H1 (cell line): ENCODE results near the gene TAF5. TPM values are rescaled to one million over a fixed set of nuclear protein-coding genes. Genes with fewer than 3 reads are reported as not detected.

ENCODE experiments used
- CTCF ChIA-PET: fragments of 300-600 bp; sonication (Branson Sonifier 250); formaldehyde crosslinking; loops from one replicate; lab custom pipeline; 2021; ENCODE audit not compliant: partially characterized antibody; lab: Charles Lee
- POLR2A ChIA-PET: fragments of 300-600 bp; sonication (Branson Sonifier 250); formaldehyde crosslinking; loops from one replicate; lab custom pipeline; 2021; ENCODE audit warnings: inconsistent platforms; ENCODE audit not compliant: partially characterized antibody; lab: Charles Lee
- DNase-seq, 2 experiments: peaks; one replicate each; pipeline versions ENCODE4 v3.0.0 to v3.0.0-alpha.2; 2010 to 2022; ENCODE audit warnings: low spot score in 2 of 2, low read depth in 1 of 2, mixed read lengths in 1 of 2
- FAIRE-seq: peaks from 2 replicates; lab custom pipeline; 2011; peaks lifted over from hg19 to GRCh38; lab: Jason Lieb, UNC
- H2AFZ ChIP-seq: 2 replicates; pipeline ENCODE4 v1.8.1; 2012; ENCODE audit warnings: low read length, inconsistent platforms
- H2AK5ac ChIP-seq: 2 replicates; pipeline ENCODE4 v1.6.1; 2013; ENCODE audit warnings: low read depth, low read length
- H2BK120ac ChIP-seq: replicated peaks from 2 replicates; pipeline ENCODE3; 2013; ENCODE audit warnings: low read depth, low read length, inconsistent platforms
- H2BK12ac ChIP-seq: 2 replicates; pipeline ENCODE4 v1.6.1; 2013; ENCODE audit warnings: low read depth, low read length
- H2BK15ac ChIP-seq: 2 replicates; pipeline ENCODE4 v1.6.1; 2013; ENCODE audit warnings: low read length
- H2BK20ac ChIP-seq: 2 replicates; pipeline ENCODE4 v1.6.1; 2013; ENCODE audit warnings: low read length
- H2BK5ac ChIP-seq: 2 replicates; pipeline ENCODE4 v1.6.1; 2013; ENCODE audit warnings: low read depth, low read length
- H3K14ac ChIP-seq: 2 replicates; pipeline ENCODE4 v1.6.1; 2013; ENCODE audit warnings: inconsistent platforms; ENCODE audit not compliant: insufficient read length
- H3K18ac ChIP-seq: 2 replicates; pipeline ENCODE4 v1.6.1; 2013; ENCODE audit warnings: low read length; ENCODE audit errors: extremely low read depth
- H3K23ac ChIP-seq: 2 replicates; pipeline ENCODE4 v1.6.1; 2013; ENCODE audit warnings: inconsistent platforms; ENCODE audit not compliant: insufficient read length
- H3K23me2 ChIP-seq: 2 replicates; pipeline ENCODE4 v1.6.1; 2013; ENCODE audit warnings: low read depth, low read length
- H3K27ac ChIP-seq: 2 replicates; pipeline ENCODE4 v1.6.1; 2011; ENCODE audit warnings: low read depth, low read length, inconsistent platforms
- H3K27me3 ChIP-seq, 4 experiments: replicated peaks in 1 of 4; 1 replicate in 1 of 4; 2 replicates in 3 of 4; pipeline versions ENCODE4 v1.6.1 to v1.8.1; 2011 to 2013; ENCODE audit warnings: low read length in 3 of 4, mild to moderate bottlenecking in 3 of 4, inconsistent platforms in 2 of 4, mixed read lengths in 2 of 4, moderate library complexity in 1 of 4; ENCODE audit not compliant: control insufficient read depth in 3 of 4, insufficient read depth in 3 of 4; ENCODE audit errors: extremely low read depth in 1 of 4
- H3K36me3 ChIP-seq, 4 experiments: 2 replicates each; pipeline versions ENCODE4 v1.6.1 to v1.8.1; 2011 to 2013; ENCODE audit warnings: mild to moderate bottlenecking in 4 of 4, low read length in 3 of 4, moderate library complexity in 2 of 4, control low read depth in 1 of 4, inconsistent platforms in 1 of 4; ENCODE audit not compliant: insufficient read depth in 4 of 4, control insufficient read depth in 2 of 4
- H3K4ac ChIP-seq: replicated peaks from 2 replicates; pipeline ENCODE3; 2013; ENCODE audit warnings: low read length, low read depth, mixed read lengths, inconsistent platforms; ENCODE audit not compliant: insufficient read length
- H3K4me1 ChIP-seq, 4 experiments: replicated peaks in 1 of 4; 1 replicate in 1 of 4; 2 replicates in 3 of 4; pipeline versions ENCODE4 v1.6.1 to v1.8.1; 2011 to 2013; ENCODE audit warnings: low read length in 3 of 4, inconsistent platforms in 2 of 4, mixed read lengths in 1 of 4; ENCODE audit not compliant: insufficient read depth in 4 of 4, control insufficient read depth in 3 of 4
- H3K4me2 ChIP-seq, 2 experiments: 2 replicates each; pipeline versions ENCODE4 v1.6.1 to v1.8.1; 2011 to 2013; ENCODE audit warnings: low read depth in 2 of 2, low read length in 2 of 2, control low read depth in 1 of 2, inconsistent platforms in 1 of 2, mild to moderate bottlenecking in 1 of 2; ENCODE audit not compliant: insufficient read depth in 1 of 2
- H3K4me3 ChIP-seq, 4 experiments: fragments of 200-600, 300-600 bp in 1 of 4; sonication (generic), shearing (Covaris generic), sonication (Bioruptor Twin) in 1 of 4; 2 replicates each; pipeline versions ENCODE4 v1.5.1 to v1.8.1; 2011 to 2016; ENCODE audit warnings: low read length in 4 of 4, low read depth in 3 of 4, control low read depth in 2 of 4, inconsistent platforms in 2 of 4, mild to moderate bottlenecking in 2 of 4, mixed read lengths in 1 of 4, moderate library complexity in 1 of 4; ENCODE audit not compliant: insufficient read depth in 2 of 4; ENCODE audit errors: extremely low read depth in 1 of 4
- H3K56ac ChIP-seq: replicated peaks from 2 replicates; pipeline ENCODE3; 2013; ENCODE audit warnings: low read depth, mild to moderate bottlenecking, mixed read lengths, low read length, inconsistent platforms; ENCODE audit not compliant: insufficient read length
- H3K79me1 ChIP-seq: 2 replicates; pipeline ENCODE4 v1.6.1; 2013; ENCODE audit warnings: low read depth, low read length, control low read depth
- H3K79me2 ChIP-seq, 2 experiments: 2 replicates each; pipeline versions ENCODE4 v1.6.1 to v1.8.1; 2012 to 2013; ENCODE audit warnings: low read length in 2 of 2, mild to moderate bottlenecking in 2 of 2, inconsistent platforms in 1 of 2; ENCODE audit not compliant: insufficient read depth in 2 of 2, control insufficient read depth in 1 of 2
- H3K9ac ChIP-seq, 4 experiments: replicated peaks in 1 of 4; 1 replicate in 1 of 4; 2 replicates in 3 of 4; pipeline versions ENCODE4 v1.6.1 to v1.8.1; 2011 to 2013; ENCODE audit warnings: low read depth in 3 of 4, low read length in 3 of 4, control low read depth in 2 of 4, mild to moderate bottlenecking in 2 of 4, moderate library complexity in 2 of 4, inconsistent platforms in 1 of 4; ENCODE audit errors: extremely low read depth in 1 of 4
- H3K9me3 ChIP-seq, 2 experiments: 2 replicates each; pipeline versions ENCODE4 v1.6.1 to v1.8.1; 2012 to 2013; ENCODE audit warnings: mild to moderate bottlenecking in 2 of 2, moderate library complexity in 2 of 2, control low read depth in 1 of 2, inconsistent platforms in 1 of 2, low read depth in 1 of 2, low read length in 1 of 2, mixed read lengths in 1 of 2; ENCODE audit not compliant: insufficient read depth in 2 of 2
- H4K20me1 ChIP-seq, 2 experiments: replicated peaks in 1 of 2; 2 replicates each; pipeline versions ENCODE3 to v1.8.1; 2011 to 2013; ENCODE audit warnings: inconsistent platforms in 2 of 2, low read length in 2 of 2, mild to moderate bottlenecking in 1 of 2; ENCODE audit not compliant: insufficient read depth in 2 of 2, control insufficient read depth in 1 of 2
- H4K5ac ChIP-seq: 2 replicates; pipeline ENCODE4 v1.6.1; 2013; ENCODE audit warnings: low read length, low read depth, mixed read lengths, inconsistent platforms; ENCODE audit not compliant: insufficient read length
- H4K8ac ChIP-seq: 2 replicates; pipeline ENCODE4 v1.8.0; 2013; ENCODE audit warnings: mild to moderate bottlenecking, moderate library complexity, low read length, inconsistent platforms; ENCODE audit not compliant: insufficient read depth; ENCODE audit errors: extremely low read depth
- H4K91ac ChIP-seq: replicated peaks from 2 replicates; pipeline ENCODE3; 2013; ENCODE audit warnings: low read length, mixed read lengths, inconsistent platforms; ENCODE audit not compliant: insufficient read length
- ASH2L ChIP-seq: fragments of 200-600, 300-600 bp; sonication (generic); IDR thresholded peaks from one replicate; pipeline ENCODE4 v1.7.1; 2017; ENCODE audit warnings: low read length
- BACH1 ChIP-seq: IDR thresholded peaks from 2 replicates; pipeline ENCODE4 v1.6.1; 2012; ENCODE audit warnings: low read length, improper control_type of control experiment
- BRCA1 ChIP-seq: IDR thresholded peaks from 2 replicates; pipeline ENCODE4 v1.6.1; 2012; ENCODE audit warnings: low read depth, low read length, improper control_type of control experiment
- EGR1 ChIP-seq: IDR thresholded peaks from 2 replicates; pipeline ENCODE4 v1.6.1; 2011; ENCODE audit warnings: low read depth, low read length, borderline replicate concordance
- HDAC2 ChIP-seq, 2 experiments: fragments of 300-600 bp in 1 of 2; sonication (generic) in 1 of 2; IDR thresholded peaks; 2 replicates each; pipeline ENCODE4 v1.6.1; 2011 to 2012; ENCODE audit warnings: low read depth in 2 of 2, low read length in 2 of 2, mild to moderate bottlenecking in 2 of 2, moderate library complexity in 2 of 2, borderline replicate concordance in 1 of 2, inconsistent platforms in 1 of 2
- KDM5A ChIP-seq: fragments of 200-600 bp; IDR thresholded peaks from 2 replicates; pipeline ENCODE4 v1.7.1; 2012; ENCODE audit warnings: mild to moderate bottlenecking, low read length, inconsistent platforms, mixed read lengths
- NRF1 ChIP-seq: IDR thresholded peaks from 2 replicates; pipeline ENCODE4 v1.6.1; 2011; ENCODE audit warnings: mild to moderate bottlenecking, low read depth, low read length, improper control_type of control experiment
- RAD21 ChIP-seq, 2 experiments: IDR thresholded peaks in 1 of 2; conservative IDR thresholded peaks in 1 of 2; 2 replicates each; pipeline ENCODE4 v1.6.1; 2011; ENCODE audit warnings: low read depth in 2 of 2, low read length in 2 of 2, improper control_type of control experiment in 1 of 2, inconsistent platforms in 1 of 2, mild to moderate bottlenecking in 1 of 2, moderate library complexity in 1 of 2
- SAP30 ChIP-seq: fragments of 300-600 bp; sonication (generic); IDR thresholded peaks from 2 replicates; pipeline ENCODE4 v1.7.1; 2012; ENCODE audit warnings: low read length, moderate library complexity, mild to moderate bottlenecking, inconsistent platforms; ENCODE audit not compliant: insufficient read depth, insufficient replicate concordance
- SIN3A ChIP-seq, 2 experiments: IDR thresholded peaks in 1 of 2; conservative IDR thresholded peaks in 1 of 2; 2 replicates each; pipeline ENCODE4 v1.6.1; 2011 to 2012; ENCODE audit warnings: low read length in 2 of 2, improper control_type of control experiment in 1 of 2, low read depth in 1 of 2, mild to moderate bottlenecking in 1 of 2
- SP1 ChIP-seq: IDR thresholded peaks from 2 replicates; pipeline ENCODE4 v1.6.1; 2011; ENCODE audit warnings: low read depth, low read length
- SRF ChIP-seq: IDR thresholded peaks from 2 replicates; pipeline ENCODE4 v1.6.1; 2011; ENCODE audit warnings: mild to moderate bottlenecking, low read depth, low read length, moderate library complexity
- TBP ChIP-seq: IDR thresholded peaks from 2 replicates; pipeline ENCODE4 v1.6.1; 2011; ENCODE audit warnings: low read depth, low read length, improper control_type of control experiment
- TCF12 ChIP-seq: IDR thresholded peaks from 2 replicates; pipeline ENCODE4 v1.6.1; 2011; ENCODE audit warnings: low read depth, mild to moderate bottlenecking, low read length
- WGBS, 2 experiments: shearing (Covaris generic) in 1 of 2; methylation state at CpG; one replicate each; pipeline versions ENCODE4 v1.1.6 to v1.1.7; 2013 to 2015; ENCODE audit warnings: low lambda C conversion rate in 2 of 2, mixed read lengths in 2 of 2, inconsistent platforms in 1 of 2, low coverage in 1 of 2, missing lambda C conversion rate in 1 of 2; ENCODE audit not compliant: insufficient replicate concordance in 2 of 2, insufficient coverage in 1 of 2, insufficient read length in 1 of 2; ENCODE audit errors: extremely low coverage in 1 of 2, missing lambda C conversion rate in 1 of 2; 5-methylcytosine and 5-hydroxymethylcytosine counted together
- polyA plus RNA-seq, 7 experiments: library from polyadenylated mRNA; depleted of rRNA in 3 of 7; stranded (reverse) in 5 of 7; unstranded in 2 of 7; fragments of >200 nt in 5 of 7; fragments of 200-250 nt in 2 of 7; gene quantifications; 1 replicate in 5 of 7; 2 replicates in 1 of 7; 4 replicates in 1 of 7; pipeline versions ENCODE4 v1.2.1 to v1.2.3, GENCODE V29; 2011 to 2013; ENCODE audit warnings: missing spikeins in 2 of 7, mixed read lengths in 2 of 7
- total RNA-seq: library from RNA; stranded (reverse); fragmentation: NEBNext Ultra II Directional; extraction: Animal tissue kit (Norgen Biotek cat#: 25700); gene quantifications from 2 replicates; pipeline ENCODE4 v1.2.1, GENCODE V29; 2021

Gene TAF5
- total and polyA plus RNA-seq, 2 of the 8 experiments (the other 6 are each of a cell fraction or from before 2014, with no cell fraction given): 5.8 to 15.6 TPM

- Histone ChIP-seq H3K18ac (no peak overlapping the region), H3K9ac (no peak overlapping the region), H4K8ac (no peak overlapping the region), H3K23me2 (no peaks in the 10 kb centered on the region), H4K91ac (no peak overlapping the region), H2BK12ac (no peak overlapping the region), H3K27me3 (no peaks in the 10 kb centered on the region), H2BK120ac (no peak overlapping the region), H4K5ac (no peak overlapping the region), H3K79me1 (no peaks in the 10 kb centered on the region), H3K23ac (no peak overlapping the region), H3K4me1 (no peaks in the 10 kb centered on the region), H3K36me3 (peaks cover 57 to 97% (median 86%) of the 10 kb centered on the region in 4 experiments), H2BK5ac (no peak overlapping the region), H4K20me1 (peaks cover 7 to 9% of the 10 kb centered on the region in 2 experiments), H3K14ac (no peak overlapping the region), H3K27ac (no peak overlapping the region), H3K56ac (no peak overlapping the region), H3K4me3 (no peak overlapping the region), H2AK5ac (no peak overlapping the region), H2AFZ (no peak overlapping the region), H3K79me2 (no peaks in the 10 kb centered on the region), H3K4ac (no peak overlapping the region), H3K9me3 (no peaks in the 10 kb centered on the region), H2BK20ac (no peak overlapping the region), H3K4me2 (no peak overlapping the region), H2BK15ac (no peak overlapping the region)
- ChIA-PET POLR2A (interaction anchor here (1.2 to 2.1 kb wide), 5 partner anchors 10 to 70 kb away, joined by 3 to 7 read pairs (median 4); no protein-coding TSS in a partner anchor), CTCF (interaction anchor here (0.6 to 4.3 kb wide), 20 partner anchors 9 to 184 kb away, joined by 3 to 35 read pairs (median 4); partner anchors contain the start of genes ATP5MK, CALHM2 and PDCD11)
- WGBS, 2 experiments: 91% methylated on average over 8 of the region's 8 CpGs; no CpG with 5 or more reads in 1 of the 2 experiments
- no peak for FAIRE-seq
- DNase-seq: no peak
- TF ChIP-seq HDAC2 (IDR thresholded peaks at IDR 0.05; ENCODE audit: borderline replicate concordance in 1 of 2, low read depth in 2 of 2, low read length in 2 of 2) (no peak), EGR1 (no peak), SAP30 (no peak), SIN3A (conservative IDR thresholded peaks at IDR 0.05 in 1 of 2, IDR thresholded peaks at IDR 0.05 in 1 of 2; ENCODE audit: low read depth in 1 of 2, low read length in 2 of 2) (no peak), SP1 (no peak), NRF1 (no peak), RAD21 (IDR thresholded peaks at IDR 0.05 in 1 of 2, conservative IDR thresholded peaks at IDR 0.05 in 1 of 2; ENCODE audit: low read depth in 2 of 2, low read length in 2 of 2) (no peak), ASH2L (no peak), BACH1 (no peak), KDM5A (no peak), TCF12 (no peak), SRF (no peak), BRCA1 (no peak), TBP (no peak)
Observed at GRCh38 chr10:103415581-103415980, 47.8 kb downstream of the TAF5 start.
